Nephron progenitor cell (in vitro differentiated cells): Measurements from ENCODE around the gene LRG1.
A peak's percentile ranks its signal among the peaks of the same experiment; 100 is the strongest.

ENCODE experiments used
- DNase-seq: peaks from one replicate; pipeline ENCODE4 v3.0.0; 2021
- H3K27ac Mint-ChIP-seq: 2 replicates; pipeline ENCODE4 v1.8.0; 2021; ENCODE audit warnings: mild to moderate bottlenecking, moderate library complexity, mixed read lengths
- H3K27me3 Mint-ChIP-seq: 2 replicates; pipeline ENCODE4 v1.8.0; 2021; ENCODE audit warnings: mild to moderate bottlenecking, low read depth, mixed read lengths; ENCODE audit not compliant: poor library complexity
- H3K36me3 Mint-ChIP-seq: 2 replicates; pipeline ENCODE4 v1.8.0; 2021; ENCODE audit warnings: low read depth, mixed read lengths
- H3K4me1 Mint-ChIP-seq: 2 replicates; pipeline ENCODE4 v1.8.0; 2021; ENCODE audit warnings: mixed read lengths
- H3K4me3 Mint-ChIP-seq: 2 replicates; pipeline ENCODE4 v1.8.0; 2021; ENCODE audit warnings: mild to moderate bottlenecking, moderate library complexity, mixed read lengths
- H3K9me3 Mint-ChIP-seq: 2 replicates; pipeline ENCODE4 v1.8.0; 2021; ENCODE audit warnings: mild to moderate bottlenecking, moderate library complexity, mixed read lengths
- CTCF ChIP-seq: fragments of 200-600 bp; sonication (generic); IDR thresholded peaks from 2 replicates; pipeline ENCODE4 v1.5.0; 2021; ENCODE audit warnings: antibody characterized with exemption

LRG1 gene

GRCh38 chr19:4506449-4507149 lies 33.2 kb downstream of the LRG1 start:
- Mint-ChIP-seq H3K4me3 (no peak overlapping the region), H3K27ac (peak overlapping the region; percentile 53), H3K36me3 (peaks cover 26% of the 10 kb centered on the region), H3K9me3 (no peaks in the 10 kb centered on the region), H3K4me1 (no peaks in the 10 kb centered on the region), H3K27me3 (peaks cover 4% of the 10 kb centered on the region)
- no peak for TF ChIP-seq CTCF
- DNase-seq = no peak

GRCh38 chr19:4505570-4506448 lies 34.0 kb downstream of the LRG1 start:
- Mint-ChIP-seq H3K27ac (peak overlapping the region; percentile 96), H3K4me1 (no peaks in the 10 kb centered on the region)

GRCh38 chr19:4504891-4505569 lies 34.8 kb downstream of the LRG1 start:
- Mint-ChIP-seq H3K4me1 (no peaks in the 10 kb centered on the region), H3K36me3 (peaks cover 26% of the 10 kb centered on the region), H3K9me3 (no peaks in the 10 kb centered on the region), H3K27ac (no peak overlapping the region), H3K4me3 (no peak overlapping the region), H3K27me3 (peaks cover 4% of the 10 kb centered on the region)
- TF ChIP-seq CTCF = no peak
- DNase-seq = no peak

More at GRCh38 chr19:4505570-4506448, 34.0 kb downstream of the LRG1 start:
- H3K9me3 Mint-ChIP-seq = no peaks in the 10 kb centered on the region
- H3K36me3 Mint-ChIP-seq = peaks cover 26% of the 10 kb centered on the region
- no peak overlapping the region for H3K4me3 Mint-ChIP-seq
- no peak for TF ChIP-seq CTCF
- H3K27me3 Mint-ChIP-seq = peaks cover 4% of the 10 kb centered on the region
- no peak for DNase-seq

- Mint-ChIP-seq H3K27me3 (peaks cover 4% of the 10 kb centered on the region), H3K27ac (no peak overlapping the region), H3K4me3 (no peak overlapping the region), H3K36me3 (peaks cover 26% of the 10 kb centered on the region), H3K4me1 (no peaks in the 10 kb centered on the region), H3K9me3 (no peaks in the 10 kb centered on the region)
- no peak for TF ChIP-seq CTCF
- no peak for DNase-seq
These were observed 35.5 kb downstream of the LRG1 start for GRCh38 chr19:4504297-4504701.

GRCh38 chr19:4503825-4504170 lies 36.0 kb downstream of the LRG1 start:
- Mint-ChIP-seq H3K4me1 (no peaks in the 10 kb centered on the region), H3K9me3 (no peaks in the 10 kb centered on the region), H3K36me3 (peaks cover 26% of the 10 kb centered on the region), H3K4me3 (no peak overlapping the region), H3K27me3 (peaks cover 4% of the 10 kb centered on the region), H3K27ac (no peak overlapping the region)
- no peak for DNase-seq
- TF ChIP-seq CTCF = no peak
